ES-I3 (cell line): ENCODE measurements around the gene MAN1C1.

Experiments
- H3K36me3 ChIP-seq: 2 replicates; pipeline ENCODE4 v1.6.1; 2013; ENCODE audit warnings: mild to moderate bottlenecking, low read length, control low read depth, moderate library complexity; ENCODE audit not compliant: insufficient read depth
- H3K4me1 ChIP-seq: 2 replicates; pipeline ENCODE4 v1.6.1; 2013; ENCODE audit warnings: mild to moderate bottlenecking, control low read depth, low read length; ENCODE audit not compliant: insufficient read depth
- H3K9ac ChIP-seq: 2 replicates; pipeline ENCODE4 v1.6.1; 2013; ENCODE audit warnings: low read depth, mild to moderate bottlenecking, low read length, moderate library complexity
- H3K9me3 ChIP-seq: 2 replicates; pipeline ENCODE4 v1.6.1; 2013; ENCODE audit warnings: mild to moderate bottlenecking, low read length, moderate library complexity; ENCODE audit not compliant: control insufficient read depth, insufficient read depth

Gene MAN1C1

DNA sequence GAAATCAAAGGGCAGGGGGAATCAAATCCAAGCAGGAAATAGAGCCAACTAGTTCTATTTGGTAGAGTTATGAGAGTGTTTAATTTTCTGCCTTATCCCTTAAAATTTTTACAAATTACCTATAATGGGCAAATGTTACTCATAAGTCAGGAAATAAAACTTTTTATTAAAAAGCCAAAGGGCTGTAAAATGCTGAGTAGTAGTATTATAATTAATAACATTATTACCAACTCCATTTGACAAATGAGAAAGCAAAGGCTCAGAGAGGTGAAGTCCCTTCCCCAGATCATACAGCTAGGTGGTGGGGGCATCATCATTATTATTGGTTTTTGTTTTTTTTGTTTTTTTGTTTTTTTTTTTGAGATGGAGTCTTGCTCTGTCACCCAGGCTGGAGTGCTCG is 186.8 kb downstream of the MAN1C1 start:
- Histone ChIP-seq H3K4me1 (peaks cover 12% of the 10 kb centered on the region; the same call in 1 of the 2 replicates), H3K9ac (no peak overlapping the region), H3K36me3 (peaks cover 11% of the 10 kb centered on the region), H3K9me3 (no peaks in the 10 kb centered on the region)

DNA sequence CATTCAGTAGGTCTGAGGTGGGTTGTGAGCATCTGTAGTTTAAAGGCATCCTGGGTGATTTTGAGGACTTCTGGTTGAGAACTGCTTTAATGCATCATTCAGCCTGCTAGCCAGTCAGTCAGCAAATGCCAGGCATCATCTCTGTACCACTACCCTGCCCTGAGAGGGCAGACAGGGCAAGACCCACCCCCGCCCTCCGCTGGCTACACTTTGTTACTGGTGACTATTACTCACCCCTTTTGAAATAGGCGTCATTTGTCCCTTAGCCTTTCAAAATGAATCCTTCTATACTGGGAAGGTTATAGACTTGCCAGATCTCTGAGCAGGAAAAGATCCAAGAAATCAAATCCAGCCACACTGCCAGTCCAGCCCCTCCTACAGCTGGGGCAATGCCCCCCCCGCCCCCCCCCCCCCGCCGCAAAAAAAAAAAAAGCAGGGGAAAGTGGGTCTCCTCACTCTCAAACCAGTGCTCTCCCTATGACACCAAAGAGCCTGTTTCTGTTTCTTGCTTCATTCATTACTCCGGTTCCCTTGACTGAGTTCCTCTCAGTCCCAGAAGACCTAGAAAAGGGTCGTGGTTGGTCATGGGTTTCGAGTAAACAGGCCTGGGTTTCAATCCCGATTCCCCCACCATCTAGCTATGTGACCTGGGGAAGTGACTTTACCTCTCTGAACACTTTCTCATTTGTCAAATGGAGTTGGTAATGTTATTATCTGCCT is 187.8 kb downstream of the MAN1C1 start:
- H3K9me3 ChIP-seq: no peaks in the 10 kb centered on the region
- H3K36me3 ChIP-seq: peaks cover 11% of the 10 kb centered on the region
- H3K9ac ChIP-seq: no peak overlapping the region
- peaks cover 8% of the 10 kb centered on the region; the same call in 1 of the 2 replicates for H3K4me1 ChIP-seq

GRCh38 chr1:25804964-25805862 is 188.6 kb downstream of the MAN1C1 start:
- H3K9ac ChIP-seq: no peak overlapping the region
- H3K4me1 ChIP-seq: peaks cover 6% of the 10 kb centered on the region; the same call in 1 of the 2 replicates
- H3K9me3 ChIP-seq: no peaks in the 10 kb centered on the region
- peaks cover 11% of the 10 kb centered on the region for H3K36me3 ChIP-seq

DNA sequence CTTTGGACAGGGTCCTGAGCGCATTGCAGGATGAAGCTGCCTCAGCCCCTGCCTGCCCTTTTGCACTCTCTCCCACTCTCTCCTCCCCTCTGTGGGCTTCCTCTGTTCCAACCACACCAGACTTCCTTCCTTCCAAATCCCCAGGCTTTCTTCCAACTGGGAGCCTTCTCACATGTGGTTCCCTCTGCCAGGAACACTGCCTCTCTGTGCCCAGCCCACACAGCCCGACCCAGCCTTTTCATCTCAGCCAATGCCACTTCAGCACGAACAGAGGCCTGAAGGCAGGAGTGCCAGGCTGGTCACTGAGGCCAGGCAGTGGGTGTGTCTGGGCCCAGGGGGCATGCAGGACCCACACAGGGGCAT is 189.3 kb downstream of the MAN1C1 start:
- no peak overlapping the region for H3K9ac ChIP-seq
- H3K4me1 ChIP-seq: peaks cover 6% of the 10 kb centered on the region; the same call in 1 of the 2 replicates
- no peaks in the 10 kb centered on the region for H3K9me3 ChIP-seq
- peaks cover 11% of the 10 kb centered on the region for H3K36me3 ChIP-seq

DNA sequence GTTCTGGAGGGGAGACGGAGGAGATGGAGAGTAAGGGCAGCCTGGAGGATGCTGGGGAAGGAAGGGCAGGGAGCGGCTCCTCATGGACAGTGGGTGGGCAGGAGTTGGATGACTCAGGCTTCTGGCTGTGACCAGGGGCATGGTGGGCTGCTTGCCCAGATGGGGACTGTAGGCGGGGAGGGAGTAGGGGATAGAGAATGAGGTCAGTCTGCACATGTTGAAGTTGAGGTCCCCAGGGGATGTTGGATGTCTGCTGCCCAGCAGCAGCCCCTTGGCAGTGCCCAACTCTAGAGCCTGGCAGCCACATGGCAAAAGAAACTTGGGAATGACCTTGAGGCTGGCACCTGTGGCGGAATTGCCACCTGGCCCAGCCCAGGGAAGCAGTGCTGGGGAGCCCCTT is 189.8 kb downstream of the MAN1C1 start:
- Histone ChIP-seq H3K9me3 (no peaks in the 10 kb centered on the region), H3K4me1 (peaks cover 6% of the 10 kb centered on the region; the same call in 1 of the 2 replicates), H3K9ac (no peak overlapping the region), H3K36me3 (peaks cover 11% of the 10 kb centered on the region)

DNA sequence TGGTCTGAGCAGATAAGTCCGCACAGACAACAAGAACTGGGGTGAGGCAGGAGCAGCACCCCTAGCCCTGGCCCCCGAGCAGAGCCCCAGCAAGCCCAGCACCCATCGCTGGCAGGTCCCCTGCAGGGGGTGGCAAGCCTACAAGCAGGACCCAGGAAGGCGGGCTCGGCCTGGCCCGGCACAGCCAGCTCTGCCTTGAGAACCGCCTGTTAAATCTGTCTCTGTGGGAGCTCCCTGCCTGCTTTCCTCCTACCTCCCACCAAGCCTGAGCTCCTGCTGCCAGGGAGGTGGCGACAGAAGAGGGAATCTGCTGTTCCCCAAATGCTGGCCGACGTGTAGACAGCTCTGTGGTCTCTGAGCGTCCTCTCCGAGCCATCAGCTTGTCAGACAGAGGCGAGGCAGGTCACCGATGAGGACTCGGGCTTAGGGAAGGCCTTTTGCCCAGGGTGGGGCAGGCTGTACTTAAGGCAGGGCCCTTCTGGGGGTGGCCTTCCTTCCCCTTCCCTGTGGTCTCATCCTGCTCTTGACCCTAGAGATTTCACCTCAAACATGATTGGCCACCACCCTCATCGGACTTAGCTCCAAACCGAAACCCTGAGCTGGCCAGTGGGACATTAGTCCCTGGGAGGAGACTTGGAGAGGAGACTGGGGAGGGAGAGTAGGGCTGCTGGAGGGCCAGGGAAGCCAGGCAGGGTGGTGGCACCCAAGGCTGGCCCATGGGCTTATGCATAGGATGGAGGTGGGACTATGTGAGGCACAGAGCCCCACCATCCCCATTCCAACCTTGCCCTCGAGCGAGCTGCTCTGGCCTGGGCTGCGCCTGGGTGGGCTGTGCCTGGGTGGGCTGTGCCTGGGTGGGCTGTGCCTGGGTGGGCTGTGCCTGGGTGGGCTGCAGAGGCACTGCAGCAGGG is 191.1 kb downstream of the MAN1C1 start:
- peaks cover 4% of the 10 kb centered on the region; the same call in 1 of the 2 replicates for H3K4me1 ChIP-seq
- no peak overlapping the region for H3K9ac ChIP-seq
- no peaks in the 10 kb centered on the region for H3K9me3 ChIP-seq
- peaks cover 11% of the 10 kb centered on the region; the same call in 1 of the 2 replicates for H3K36me3 ChIP-seq

DNA sequence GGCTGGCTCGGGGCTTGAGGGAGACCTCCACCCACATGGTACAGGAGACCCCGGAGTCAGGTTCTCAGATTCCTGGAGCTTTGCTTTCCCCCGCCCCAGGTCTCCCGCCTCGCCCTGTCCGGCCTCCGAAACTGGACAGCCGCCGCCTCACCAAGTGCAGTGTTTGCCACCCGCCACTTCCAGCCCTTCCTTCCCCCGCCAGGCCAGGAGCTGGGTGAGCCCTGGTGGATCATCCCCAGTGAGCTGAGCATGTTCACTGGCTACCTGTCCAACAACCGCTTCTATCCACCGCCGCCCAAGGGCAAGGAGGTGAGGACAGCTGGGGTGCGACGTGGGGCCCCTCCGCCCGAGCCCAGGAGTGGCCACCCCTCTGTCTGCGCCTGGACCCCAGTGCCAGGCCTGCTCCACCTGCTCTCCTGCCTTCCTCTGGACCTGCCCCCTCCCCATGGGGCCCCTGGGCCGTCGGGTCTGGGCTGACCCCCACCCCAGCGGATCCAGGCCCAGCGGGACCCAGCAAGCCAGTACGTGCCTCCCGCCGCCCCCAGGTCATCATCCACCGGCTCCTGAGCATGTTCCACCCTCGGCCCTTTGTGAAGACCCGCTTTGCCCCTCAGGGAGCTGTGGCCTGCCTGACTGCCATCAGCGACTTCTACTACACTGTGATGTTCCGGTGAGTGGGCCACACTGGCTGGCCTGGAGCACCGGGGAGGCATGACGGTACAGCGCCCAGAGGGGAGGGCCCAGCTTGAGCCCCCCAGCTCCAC is 192.1 kb downstream of the MAN1C1 start:
- peaks cover 11% of the 10 kb centered on the region; the same call in 1 of the 2 replicates for H3K36me3 ChIP-seq
- no peaks in the 10 kb centered on the region for H3K9me3 ChIP-seq
- H3K4me1 ChIP-seq: no peaks in the 10 kb centered on the region; the same call in 1 of the 2 replicates
- H3K9ac ChIP-seq: no peak overlapping the region

DNA sequence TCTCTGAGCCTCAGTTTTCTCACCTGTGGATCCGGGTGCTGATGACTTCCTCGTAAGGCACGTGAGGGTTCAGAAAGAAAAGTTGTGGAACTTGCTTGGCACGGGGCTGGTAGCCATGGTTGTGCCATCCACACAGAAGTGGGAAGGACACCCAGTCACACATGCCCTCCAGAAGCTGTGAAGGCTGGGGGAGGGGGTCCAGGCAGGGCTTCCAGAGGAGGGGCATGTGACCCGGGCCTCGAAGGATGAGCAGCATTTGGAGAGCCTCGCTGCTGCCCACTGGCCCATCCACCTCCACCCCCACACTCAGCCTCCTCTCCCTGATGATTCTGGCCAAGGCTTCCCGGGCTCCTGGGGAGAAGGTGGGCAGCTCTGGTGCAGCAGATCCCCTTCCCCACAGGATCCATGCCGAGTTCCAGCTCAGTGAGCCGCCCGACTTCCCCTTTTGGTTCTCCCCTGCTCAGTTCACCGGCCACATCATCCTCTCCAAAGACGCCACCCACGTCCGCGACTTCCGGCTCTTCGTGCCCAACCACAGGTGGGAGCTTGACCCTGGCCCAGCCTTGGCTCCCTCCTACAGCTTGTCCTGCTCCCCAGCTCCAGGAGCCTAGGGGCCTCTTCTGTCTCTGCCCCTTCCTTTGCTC is 192.8 kb downstream of the MAN1C1 start:
- Histone ChIP-seq H3K4me1 (no peaks in the 10 kb centered on the region), H3K9ac (no peak overlapping the region), H3K36me3 (peaks cover 14% of the 10 kb centered on the region; the same call in 1 of the 2 replicates), H3K9me3 (no peaks in the 10 kb centered on the region)

DNA sequence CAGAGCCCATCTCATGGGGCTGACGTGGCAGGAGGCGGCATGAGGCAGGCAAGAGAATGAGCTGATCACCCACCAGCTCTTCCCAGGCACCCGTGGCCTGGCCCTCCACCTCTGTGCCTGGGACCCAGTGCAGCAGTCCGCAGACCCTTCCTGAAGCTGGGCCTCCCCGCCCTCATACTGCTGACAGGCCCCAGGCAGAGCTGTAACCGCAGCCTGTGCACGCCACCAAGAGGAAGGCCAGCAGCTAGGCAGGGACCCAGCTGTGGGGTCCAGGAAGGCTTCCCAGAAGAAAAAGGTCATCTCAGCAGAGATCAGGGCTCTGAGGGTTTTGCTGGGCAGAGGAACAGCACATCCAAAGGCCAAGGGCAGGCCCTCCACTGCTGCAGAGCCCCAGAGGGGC is 193.3 kb downstream of the MAN1C1 start:
- Histone ChIP-seq H3K9me3 (no peaks in the 10 kb centered on the region), H3K36me3 (peaks cover 14% of the 10 kb centered on the region; the same call in 1 of the 2 replicates), H3K9ac (no peak overlapping the region), H3K4me1 (no peaks in the 10 kb centered on the region)

GRCh38 chr1:25810341-25811299 is 194.0 kb downstream of the MAN1C1 start:
- Histone ChIP-seq H3K9ac (no peak overlapping the region), H3K36me3 (peaks cover 13% of the 10 kb centered on the region; the same call in 1 of the 2 replicates)

DNA sequence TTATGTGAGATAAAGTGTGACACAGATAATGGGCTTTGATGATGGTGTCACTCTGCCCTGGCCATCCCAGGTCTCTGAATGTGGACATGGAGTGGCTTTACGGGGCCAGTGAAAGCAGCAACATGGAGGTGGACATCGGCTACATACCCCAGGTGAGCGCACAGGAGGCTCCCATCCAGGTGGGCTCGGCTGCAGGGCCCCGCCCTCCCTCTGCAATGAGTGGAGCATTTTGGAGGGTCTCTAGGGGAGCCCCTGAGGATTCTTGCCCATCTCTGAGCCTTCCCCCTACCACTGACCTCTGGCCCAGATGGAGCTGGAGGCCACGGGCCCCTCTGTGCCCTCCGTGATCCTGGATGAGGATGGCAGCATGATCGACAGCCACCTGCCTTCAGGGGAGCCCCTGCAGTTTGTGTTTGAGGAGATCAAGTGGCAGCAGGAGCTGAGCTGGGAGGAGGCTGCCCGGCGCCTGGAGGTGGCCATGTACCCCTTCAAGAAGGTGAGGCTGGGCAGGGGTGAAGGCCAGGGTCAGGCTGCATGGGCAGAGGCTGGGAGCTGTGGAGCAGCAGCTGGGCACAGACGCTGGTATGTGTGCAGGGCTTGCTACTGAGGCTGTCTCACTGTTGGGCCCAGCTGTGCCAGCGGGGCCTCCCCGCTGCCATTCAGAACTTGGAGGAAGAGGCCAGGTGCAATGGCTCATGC is 194.9 kb downstream of the MAN1C1 start:
- Histone ChIP-seq H3K4me1 (no peaks in the 10 kb centered on the region), H3K9me3 (no peaks in the 10 kb centered on the region), H3K36me3 (peaks cover 7% of the 10 kb centered on the region; the same call in 1 of the 2 replicates), H3K9ac (no peak overlapping the region)

More at GRCh38 chr1:25810341-25811299, 194.0 kb downstream of the MAN1C1 start:
- no peaks in the 10 kb centered on the region for H3K4me1 ChIP-seq
- no peaks in the 10 kb centered on the region for H3K9me3 ChIP-seq
